ENCODE measurements around the gene CADPS2. TPM values are rescaled to one million over a fixed set of nuclear protein-coding genes. Genes with fewer than 3 reads are reported as not detected.

CADPS2 gene
- total and polyA plus RNA-seq, 7 donors, result 1.5 to 3.6 (median 2.1) TPM

- no peaks in the 10 kb centered on the region for H3K9me3 ChIP-seq
These were observed 357.3 kb downstream of the CADPS2 start for GRCh38 chr7:122528879-122529481.

GRCh38 chr7:122525355-122525754 is 360.9 kb downstream of the CADPS2 start:
- DNase-seq (no peak), ATAC-seq (no peak)
- Histone ChIP-seq H3K36me3 (ENCODE audit: insufficient read depth in 1 of 2, low read depth in 1 of 2) (no peaks in the 10 kb centered on the region), H3K4me1 (no peaks in the 10 kb centered on the region), H3K4me3 (no peak overlapping the region), H3K27ac (no peak overlapping the region), H3K27me3 (ENCODE audit: insufficient read depth in 3 of 3, low read length in 2 of 3) (no peaks in the 10 kb centered on the region), H3K9me3 (no peaks in the 10 kb centered on the region)
- TF ChIP-seq CTCF (IDR thresholded peaks at IDR 0.05), result no peak
- WGBS, 3 donors, result 79 to 84% (median 84%) methylated on average over 5 of the region's 5 CpGs
- intact Hi-C loops (cut with DNase I), result loop anchor here (5.0 kb wide), 2 partner anchors 303 to 433 kb away; no protein-coding TSS in a partner anchor

More at GRCh38 chr7:122528879-122529481, 357.3 kb downstream of the CADPS2 start:
- Histone ChIP-seq H3K4me1 (no peaks in the 10 kb centered on the region), H3K27ac (no peak overlapping the region), H3K27me3 (ENCODE audit: insufficient read depth in 3 of 3, low read length in 2 of 3) (no peaks in the 10 kb centered on the region), H3K4me3 (no peak overlapping the region), H3K36me3 (ENCODE audit: insufficient read depth in 1 of 2, low read depth in 1 of 2) (no peaks in the 10 kb centered on the region)
- DNase-seq, result no peak
- peak; percentile 52 for TF ChIP-seq CTCF (IDR thresholded peaks at IDR 0.05)
- intact Hi-C loops (cut with DNase I), result loop anchor here (5.0 kb wide), 2 partner anchors 307 to 437 kb away; no protein-coding TSS in a partner anchor
- no peak for ATAC-seq
- WGBS, 3 donors, result 24 to 27% (median 26%) methylated on average over 3 of the region's 3 CpGs

GRCh38 chr7:122521767-122522166 is 364.5 kb downstream of the CADPS2 start:
- Histone ChIP-seq H3K4me1 (no peaks in the 10 kb centered on the region), H3K27me3 (ENCODE audit: insufficient read depth in 3 of 3, low read length in 2 of 3) (no peaks in the 10 kb centered on the region), H3K4me3 (no peak overlapping the region), H3K27ac (no peak overlapping the region), H3K9me3 (no peaks in the 10 kb centered on the region), H3K36me3 (ENCODE audit: insufficient read depth in 1 of 2, low read depth in 1 of 2) (no peaks in the 10 kb centered on the region)
- intact Hi-C loops (cut with DNase I), result no loop called here
- DNase-seq (no peak), ATAC-seq (no peak)
- TF ChIP-seq CTCF (IDR thresholded peaks at IDR 0.05), result no peak

GRCh38 chr7:122520971-122521555 is 365.2 kb downstream of the CADPS2 start:
- ATAC-seq, result no peak
- Histone ChIP-seq H3K36me3 (ENCODE audit: insufficient read depth in 1 of 2, low read depth in 1 of 2) (no peaks in the 10 kb centered on the region), H3K4me3 (no peak overlapping the region), H3K4me1 (no peaks in the 10 kb centered on the region), H3K9me3 (no peaks in the 10 kb centered on the region), H3K27ac (no peak overlapping the region), H3K27me3 (ENCODE audit: insufficient read depth in 3 of 3, low read length in 2 of 3) (no peaks in the 10 kb centered on the region)
- intact Hi-C loops (cut with DNase I), result no loop called here
- DNase-seq, result no peak
- no peak for TF ChIP-seq CTCF (IDR thresholded peaks at IDR 0.05)
- 55 to 64% (median 64%) methylated on average over 5 of the region's 5 CpGs for WGBS, 3 donors

Measured in psoas muscle (tissue), 8 donors.